ENCODE measurements around the gene TXN2.

GRCh38 chr22:36439481-36440271 lies 41.8 kb downstream of the TXN2 start:
- TF ChIP-seq, protein P1, sequence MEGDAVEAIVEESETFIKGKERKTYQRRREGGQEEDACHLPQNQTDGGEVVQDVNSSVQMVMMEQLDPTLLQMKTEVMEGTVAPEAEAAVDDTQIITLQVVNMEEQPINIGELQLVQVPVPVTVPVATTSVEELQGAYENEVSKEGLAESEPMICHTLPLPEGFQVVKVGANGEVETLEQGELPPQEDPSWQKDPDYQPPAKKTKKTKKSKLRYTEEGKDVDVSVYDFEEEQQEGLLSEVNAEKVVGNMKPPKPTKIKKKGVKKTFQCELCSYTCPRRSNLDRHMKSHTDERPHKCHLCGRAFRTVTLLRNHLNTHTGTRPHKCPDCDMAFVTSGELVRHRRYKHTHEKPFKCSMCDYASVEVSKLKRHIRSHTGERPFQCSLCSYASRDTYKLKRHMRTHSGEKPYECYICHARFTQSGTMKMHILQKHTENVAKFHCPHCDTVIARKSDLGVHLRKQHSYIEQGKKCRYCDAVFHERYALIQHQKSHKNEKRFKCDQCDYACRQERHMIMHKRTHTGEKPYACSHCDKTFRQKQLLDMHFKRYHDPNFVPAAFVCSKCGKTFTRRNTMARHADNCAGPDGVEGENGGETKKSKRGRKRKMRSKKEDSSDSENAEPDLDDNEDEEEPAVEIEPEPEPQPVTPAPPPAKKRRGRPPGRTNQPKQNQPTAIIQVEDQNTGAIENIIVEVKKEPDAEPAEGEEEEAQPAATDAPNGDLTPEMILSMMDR (conservative IDR thresholded peaks at IDR 0.05 in 1 of 2, IDR thresholded peaks at IDR 0.05 in 1 of 2; ENCODE audit: extremely low read depth in 1 of 2, insufficient read depth in 1 of 2, low read depth in 1 of 2, low read length in 2 of 2): no peak
- TF ChIP-seq EZH2 (IDR thresholded peaks at IDR 0.05; ENCODE audit: borderline replicate concordance, low read length): no peak
